HK-2 (cell line): Measurements from ENCODE around the gene KIRREL1.
A peak's percentile ranks its signal among the peaks of the same experiment; 100 is the strongest.

Experiments
- DNase-seq: peaks from one replicate; pipeline ENCODE4 v3.0.0-alpha.2; 2018; ENCODE audit not compliant: unreplicated experiment

KIRREL1 gene

GRCh38 chr1:158071138-158071537 is 77.7 kb downstream of the KIRREL1 start:
- DNase-seq, result no peak

DNA sequence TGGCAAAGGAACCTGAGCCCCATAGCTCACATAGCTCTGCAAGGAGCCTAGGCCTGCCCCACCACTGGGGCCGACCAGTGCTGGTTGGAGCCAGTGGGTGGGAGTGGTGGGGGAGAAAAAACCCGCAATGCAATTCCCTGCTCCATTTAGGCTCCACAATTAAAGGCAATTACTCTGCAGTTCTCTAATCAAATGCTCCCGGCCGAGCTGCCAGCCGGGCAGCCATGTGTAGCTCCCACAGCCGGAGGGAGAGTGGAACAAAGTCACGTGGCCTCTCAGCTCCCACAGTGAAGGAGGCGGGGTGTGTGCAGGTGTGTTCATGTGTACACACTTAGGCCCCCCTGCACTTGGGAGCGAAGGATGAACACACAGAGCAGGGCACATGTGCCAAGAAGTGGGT is 81.6 kb downstream of the KIRREL1 start:
- DNase-seq, result no peak

DNA sequence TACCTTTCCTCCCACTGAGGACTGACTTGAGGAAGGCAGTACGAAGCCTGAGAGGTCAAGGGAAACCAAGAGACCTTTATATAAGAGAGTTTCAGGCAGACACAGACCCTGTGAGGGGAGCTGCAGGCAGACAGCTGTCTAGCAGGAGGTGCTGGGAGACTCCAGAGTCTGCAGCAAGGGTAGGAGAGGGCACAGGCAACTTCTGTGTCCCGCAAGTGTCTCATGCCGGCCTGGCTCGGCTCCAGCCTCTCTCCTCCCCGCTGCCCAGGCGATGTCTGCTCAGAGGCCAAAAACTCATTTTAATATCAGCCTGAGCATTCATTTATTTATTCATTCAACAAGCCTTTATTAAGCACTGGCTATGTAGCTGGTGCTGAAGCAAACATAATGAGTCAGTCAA is 83.0 kb downstream of the KIRREL1 start:
- no peak for DNase-seq

- no peak for DNase-seq
Observed at GRCh38 chr1:158077411-158078256, 84.2 kb downstream of the KIRREL1 start.

DNA sequence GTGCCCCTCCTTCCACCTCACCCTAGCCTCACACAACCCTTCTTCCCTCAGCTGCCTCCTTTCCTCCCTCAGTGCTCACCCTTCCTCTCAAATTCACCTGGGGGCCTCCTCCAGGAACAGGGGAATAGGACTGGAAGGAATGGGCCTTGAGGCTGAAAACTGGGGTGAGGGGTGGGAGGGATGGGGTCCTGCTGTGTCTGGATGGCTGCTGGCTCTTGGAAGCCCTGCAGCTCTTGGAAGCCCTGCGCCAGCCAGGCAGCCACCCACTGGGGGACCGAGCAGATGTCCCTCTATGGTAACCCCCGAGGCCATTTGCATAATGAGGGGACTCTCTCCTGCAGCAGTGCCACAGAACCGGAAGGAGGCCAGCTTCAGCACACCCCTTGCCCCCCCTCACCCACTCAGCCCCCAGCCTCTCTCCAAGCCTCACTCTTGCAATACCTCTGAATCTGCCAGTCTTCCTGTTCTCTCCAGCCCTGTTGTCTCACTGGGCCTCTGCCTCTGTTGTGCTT is 85.2 kb downstream of the KIRREL1 start:
- DNase-seq, result no peak

DNA sequence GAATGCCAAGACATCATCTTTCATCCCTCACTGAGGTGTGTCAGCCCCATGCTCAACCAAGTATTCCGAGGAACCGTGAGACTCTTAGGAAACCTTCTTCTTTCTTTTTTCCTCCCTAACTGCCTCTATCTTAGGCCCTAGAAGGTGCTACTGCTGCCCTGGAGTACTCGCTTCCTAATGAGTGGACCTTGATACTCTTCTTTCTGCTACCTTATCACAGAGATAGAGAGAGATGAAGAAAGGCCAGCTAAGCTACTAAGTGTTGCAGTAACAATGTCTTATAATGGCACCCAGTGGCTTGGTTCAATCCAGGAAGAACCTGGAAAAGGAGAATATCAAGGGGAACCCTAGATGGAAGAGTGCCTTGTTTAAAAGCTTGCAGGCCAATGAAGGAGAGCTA is 86.6 kb downstream of the KIRREL1 start:
- DNase-seq, result no peak

DNA sequence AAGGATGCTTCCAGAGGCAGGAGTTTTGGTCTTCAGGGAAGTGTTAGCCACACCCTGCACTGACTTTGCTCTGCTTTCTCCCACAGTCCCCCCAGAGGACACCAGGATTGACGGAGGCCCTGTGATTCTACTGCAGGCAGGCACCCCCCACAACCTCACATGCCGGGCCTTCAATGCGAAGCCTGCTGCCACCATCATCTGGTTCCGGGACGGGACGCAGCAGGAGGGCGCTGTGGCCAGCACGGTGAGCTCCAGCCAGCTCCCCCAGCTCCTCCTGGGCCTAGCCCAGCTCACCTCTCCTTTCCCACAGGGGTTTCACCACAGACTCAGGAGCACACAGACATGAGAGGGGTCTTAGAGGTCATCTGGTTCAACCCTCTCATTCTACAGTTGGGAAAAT is 90.9 kb downstream of the KIRREL1 start:
- no peak for DNase-seq

DNA sequence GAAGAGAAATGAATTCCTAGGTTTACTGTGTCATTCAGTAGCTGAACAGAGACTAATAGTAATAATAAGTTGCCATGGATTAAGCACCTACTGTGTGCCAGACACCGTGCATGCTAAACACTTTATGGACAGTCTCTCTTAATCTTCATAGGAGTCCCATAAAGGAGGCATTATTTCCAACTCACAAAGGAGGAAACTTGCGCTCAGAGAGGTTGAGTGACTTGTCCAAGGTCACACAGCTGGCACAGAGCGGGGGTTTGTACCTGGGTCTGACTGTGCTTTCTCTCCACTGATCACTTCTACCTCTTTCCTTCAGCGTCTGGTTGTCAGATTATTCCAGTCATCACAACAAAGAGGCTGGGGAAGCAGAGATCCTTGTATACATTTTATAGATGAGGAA is 91.3 kb downstream of the KIRREL1 start:
- no peak for DNase-seq

DNA sequence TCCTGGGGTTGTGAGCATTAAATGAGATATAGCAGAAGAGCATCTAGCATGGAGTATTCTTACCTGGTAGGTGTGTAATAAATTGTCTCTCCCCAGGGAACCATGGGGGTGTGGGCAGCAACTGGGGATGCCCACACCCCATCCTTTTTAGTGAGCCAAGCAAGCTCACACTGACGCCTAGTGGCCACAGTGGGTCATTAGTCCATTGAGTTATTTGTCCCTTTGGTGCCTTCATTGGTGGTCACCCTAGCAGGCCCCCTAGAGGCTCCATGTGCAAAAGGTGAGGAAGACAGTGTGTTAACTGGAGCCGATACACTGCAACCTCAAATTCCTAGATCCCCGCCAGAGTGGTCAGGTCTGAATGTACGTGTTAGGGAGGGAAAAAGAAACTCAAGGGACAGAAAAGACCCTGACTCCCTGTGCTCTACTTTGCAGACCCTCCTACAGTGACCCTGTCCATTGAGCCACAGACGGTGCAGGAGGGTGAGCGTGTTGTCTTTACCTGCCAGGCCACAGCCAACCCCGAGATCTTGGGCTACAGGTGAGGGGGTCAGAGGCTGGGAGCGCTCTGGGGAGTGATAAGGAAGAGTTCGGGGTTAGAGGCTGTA is 94.0 kb downstream of the KIRREL1 start:
- DNase-seq, result peak; percentile 69

DNA sequence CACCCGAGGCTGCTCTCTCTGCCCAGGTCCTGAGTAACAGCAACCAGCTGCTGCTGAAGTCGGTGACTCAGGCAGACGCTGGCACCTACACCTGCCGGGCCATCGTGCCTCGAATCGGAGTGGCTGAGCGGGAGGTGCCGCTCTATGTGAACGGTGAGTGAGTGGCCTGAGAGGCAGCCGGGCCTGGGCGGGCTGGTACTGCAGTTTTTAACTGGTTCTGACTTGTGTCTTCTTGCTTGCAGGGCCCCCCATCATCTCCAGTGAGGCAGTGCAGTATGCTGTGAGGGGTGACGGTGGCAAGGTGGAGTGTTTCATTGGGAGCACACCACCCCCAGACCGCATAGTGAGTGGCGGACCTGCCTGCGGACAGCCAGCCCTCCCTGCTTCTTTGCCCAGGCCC is 96.0 kb downstream of the KIRREL1 start:
- no peak for DNase-seq

- DNase-seq, result no peak
Observed at GRCh38 chr1:158089925-158090637, 96.6 kb downstream of the KIRREL1 start.

DNA sequence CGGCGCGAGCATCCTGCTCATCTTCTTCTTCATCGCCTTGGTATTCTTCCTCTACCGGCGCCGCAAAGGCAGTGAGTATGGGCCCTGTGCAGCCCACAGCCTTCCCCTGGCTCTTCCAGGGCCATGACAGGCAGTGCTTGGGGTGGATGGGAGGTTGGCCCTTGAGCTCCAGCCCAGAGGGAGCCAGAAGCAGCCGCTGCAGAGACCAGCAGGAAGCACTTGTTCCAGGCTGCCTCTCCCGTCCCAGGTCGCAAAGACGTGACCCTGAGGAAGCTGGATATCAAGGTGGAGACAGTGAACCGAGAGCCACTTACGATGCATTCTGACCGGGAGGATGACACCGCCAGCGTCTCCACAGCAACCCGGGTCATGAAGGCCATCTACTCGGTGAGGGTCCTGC is 99.9 kb downstream of the KIRREL1 start:
- DNase-seq, result no peak

DNA sequence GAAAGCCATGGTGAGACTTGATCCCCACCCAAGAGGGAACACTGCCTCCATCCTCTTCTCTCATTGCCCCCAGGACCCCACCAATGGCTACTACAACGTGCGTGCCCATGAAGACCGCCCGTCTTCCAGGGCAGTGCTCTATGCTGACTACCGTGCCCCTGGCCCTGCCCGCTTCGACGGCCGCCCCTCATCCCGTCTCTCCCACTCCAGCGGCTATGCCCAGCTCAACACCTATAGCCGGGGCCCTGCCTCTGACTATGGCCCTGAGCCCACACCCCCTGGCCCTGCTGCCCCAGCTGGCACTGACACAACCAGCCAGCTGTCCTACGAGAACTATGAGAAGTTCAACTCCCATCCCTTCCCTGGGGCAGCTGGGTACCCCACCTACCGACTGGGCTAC is 101.1 kb downstream of the KIRREL1 start:
- DNase-seq, result no peak

GRCh38 chr1:158095737-158096335 is 102.4 kb downstream of the KIRREL1 start:
- DNase-seq, result peak; percentile 48

GRCh38 chr1:158098256-158098655 is 104.8 kb downstream of the KIRREL1 start:
- DNase-seq, result no peak

DNA sequence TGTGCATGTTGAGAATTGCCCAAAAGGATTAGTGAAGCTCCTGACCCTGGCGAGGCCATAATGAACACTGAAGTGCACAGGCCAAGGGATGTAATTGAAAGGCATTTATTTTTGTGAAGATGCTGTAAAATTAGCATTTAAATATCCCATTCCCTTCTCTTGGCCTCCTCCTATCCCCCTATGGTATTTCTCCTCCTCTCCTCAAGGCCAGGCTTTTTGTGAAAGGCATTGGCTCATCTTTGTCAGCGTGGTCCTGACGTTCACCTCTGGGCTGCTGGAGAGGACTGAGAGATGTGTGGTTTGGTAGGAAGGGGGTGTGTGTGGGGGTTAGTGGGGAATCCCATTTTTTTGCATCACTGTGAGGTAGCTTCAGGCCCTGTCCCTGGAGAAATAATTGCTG is 105.7 kb downstream of the KIRREL1 start:
- DNase-seq, result no peak

- no peak for DNase-seq
Observed at GRCh38 chr1:158100498-158100897, 107.1 kb downstream of the KIRREL1 start.

DNA sequence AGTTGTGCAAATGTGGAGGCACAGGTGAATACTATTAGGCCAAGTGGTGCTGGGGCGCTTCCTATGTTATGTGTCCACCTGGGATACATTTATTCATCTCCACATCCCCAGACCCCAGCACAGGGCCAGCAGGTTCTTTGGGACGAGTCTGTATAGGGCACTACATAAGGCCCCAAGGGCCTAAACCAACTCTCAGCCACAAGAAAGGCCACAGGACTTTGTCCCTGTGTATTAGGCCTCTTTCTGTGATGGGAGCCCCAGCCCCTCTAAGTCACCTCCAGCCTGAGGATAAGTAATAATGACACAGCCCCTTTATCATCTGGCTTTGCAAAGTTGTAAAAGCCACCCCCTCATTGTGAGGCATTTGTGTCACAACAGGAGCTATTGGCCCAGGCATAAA is 108.0 kb downstream of the KIRREL1 start:
- DNase-seq, result no peak

GRCh38 chr1:158101927-158102326 is 108.5 kb downstream of the KIRREL1 start:
- no peak for DNase-seq

DNA sequence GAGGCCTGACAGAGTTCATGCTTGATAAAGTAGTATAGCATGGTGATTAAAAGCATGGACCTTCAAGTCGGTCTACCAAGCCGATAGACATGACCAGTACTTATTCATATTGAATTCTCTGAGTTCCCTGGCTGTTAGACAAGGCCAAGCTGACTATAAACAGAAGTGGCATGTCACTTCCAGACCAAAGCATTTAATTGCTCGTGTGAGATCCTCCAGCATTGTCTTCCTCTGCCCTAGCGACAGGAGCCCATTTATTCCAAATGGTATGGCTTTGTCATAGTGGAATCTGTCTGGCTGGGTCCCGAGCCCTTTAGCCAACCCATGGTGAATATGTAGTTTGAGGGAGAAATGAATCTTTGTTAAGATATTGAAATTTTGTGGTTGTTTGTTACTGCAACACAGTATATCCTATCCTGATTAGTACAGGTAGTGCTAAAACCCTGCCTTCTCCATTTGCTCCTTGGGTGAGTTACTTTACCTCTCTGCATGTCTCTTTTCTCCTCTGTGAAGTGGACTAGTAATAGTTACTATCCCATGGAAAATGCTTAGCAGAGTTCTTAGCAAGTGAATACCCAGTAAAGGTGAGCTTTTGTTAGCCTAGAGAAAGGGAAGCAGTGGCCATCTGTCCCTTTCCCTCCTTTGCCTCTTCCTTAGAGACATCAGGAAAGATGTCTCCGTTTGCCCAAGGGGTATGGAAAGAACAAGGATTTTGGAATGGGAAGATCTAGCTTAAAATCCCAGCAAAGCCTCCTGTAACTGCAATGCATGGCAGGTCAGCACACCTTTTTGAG is 109.6 kb downstream of the KIRREL1 start:
- no peak for DNase-seq

- DNase-seq, result no peak
Observed at GRCh38 chr1:158103861-158104522, 110.5 kb downstream of the KIRREL1 start.
